ENCODE results near the gene TNPO2.

GRCh38 chr19:12727745-12728433, 4.2 kb upstream of the TNPO2 start:
- TF ChIP-seq POLR2A (IDR thresholded peaks at IDR 0.05): no peak
- TF ChIP-seq CTCF (IDR thresholded peaks at IDR 0.05): no peak
- no peak for TF ChIP-seq EP300 (IDR thresholded peaks at IDR 0.05)

Data from tibial nerve (tissue), 4 donors.